Neural cell (in vitro differentiated cells): ENCODE measurements around the gene STEAP4.

Source experiments
- REST ChIP-seq: IDR thresholded peaks from 2 replicates; pipeline ENCODE4 v1.6.1; 2012; ENCODE audit warnings: borderline replicate concordance
- SMC3 ChIP-seq: fragments of 450-650 bp; conservative IDR thresholded peaks from 2 replicates; pipeline ENCODE4 v1.6.1; 2014; ENCODE audit warnings: antibody characterized with exemption, mild to moderate bottlenecking, moderate library complexity; ENCODE audit not compliant: poor library complexity

GRCh38 chr7:88305044-88305443, 1.6 kb downstream of the STEAP4 start:
- TF ChIP-seq SMC3 (no peak), REST (no peak)
